Loucy (cell line): ENCODE measurements around the gene VAMP4.
A peak's percentile ranks its signal among the peaks of the same experiment; 100 is the strongest.
"Not testable (repeated sequence)": the region's sequence is repeated elsewhere in the genome, so short reads cannot be mapped to it uniquely, and the experiment has no call there.

Experiments
- H2AFZ ChIP-seq: fragments of 200-600 bp; sonication (generic); 2 replicates; pipeline ENCODE4 v1.6.0; 2016; ENCODE audit warnings: antibody characterized with exemption, mild to moderate bottlenecking, low read length, moderate library complexity
- H3F3A ChIP-seq: fragments of 200-600 bp; 2 replicates; pipeline ENCODE4 v1.6.0; 2016; ENCODE audit warnings: antibody characterized with exemption, low read depth, mild to moderate bottlenecking
- H3K27me3 ChIP-seq: fragments of 200-600 bp; sonication (generic); 2 replicates; pipeline ENCODE4 v1.6.1; 2014; ENCODE audit warnings: low read length, mild to moderate bottlenecking; ENCODE audit not compliant: insufficient read depth, poor library complexity, severe bottlenecking
- H3K36me3 ChIP-seq: fragments of 200-600 bp; sonication (generic); 2 replicates; pipeline ENCODE4 v1.6.1; 2016; ENCODE audit warnings: low read length; ENCODE audit not compliant: insufficient read depth
- H3K4me1 ChIP-seq: fragments of 200-600 bp; sonication (generic); 2 replicates; pipeline ENCODE4 v1.5.1; 2014; ENCODE audit warnings: low read length, mild to moderate bottlenecking; ENCODE audit not compliant: insufficient read depth, poor library complexity, severe bottlenecking
- H3K4me2 ChIP-seq: fragments of 200-600 bp; sonication (generic); 2 replicates; pipeline ENCODE4 v1.6.0; 2014; ENCODE audit warnings: antibody characterized with exemption, low read length, low read depth, mild to moderate bottlenecking; ENCODE audit not compliant: poor library complexity, severe bottlenecking
- H3K4me3 ChIP-seq: fragments of 200-600 bp; sonication (generic); 2 replicates; pipeline ENCODE4 v1.5.1; 2014; ENCODE audit warnings: low read length, mild to moderate bottlenecking, mixed read lengths; ENCODE audit not compliant: poor library complexity, severe bottlenecking
- H3K79me2 ChIP-seq: fragments of 200-600 bp; sonication (generic); 2 replicates; pipeline ENCODE4 v1.6.1; 2014; ENCODE audit warnings: low read length; ENCODE audit not compliant: insufficient read depth
- H3K9ac ChIP-seq: fragments of 200-600 bp; sonication (generic); 2 replicates; pipeline ENCODE4 v1.6.0; 2014; ENCODE audit warnings: mild to moderate bottlenecking, low read depth, low read length, moderate library complexity; ENCODE audit not compliant: poor library complexity, severe bottlenecking
- H3K9me2 ChIP-seq: fragments of 200-600 bp; sonication (generic); replicated peaks from 2 replicates; pipeline ENCODE4 v1.6.1; 2016; ENCODE audit warnings: low read depth, low read length, mixed read lengths
- H3K9me3 ChIP-seq: fragments of 200-600 bp; sonication (generic); 2 replicates; pipeline ENCODE4 v1.6.1; 2014; ENCODE audit warnings: mild to moderate bottlenecking, antibody characterized with exemption, low read length, low read depth; ENCODE audit not compliant: insufficient read depth
- H4K20me1 ChIP-seq: fragments of 200-600 bp; sonication (generic); 2 replicates; pipeline ENCODE4 v1.6.0; 2014; ENCODE audit warnings: antibody characterized with exemption, low read length, mild to moderate bottlenecking; ENCODE audit not compliant: insufficient read depth, poor library complexity, severe bottlenecking
- CTCF ChIP-seq: fragments of 200-600 bp; sonication (generic); conservative IDR thresholded peaks from 2 replicates; pipeline ENCODE4 v1.5.1; 2014; ENCODE audit warnings: mild to moderate bottlenecking, antibody characterized with exemption, low read length
- EZH2phosphoT487 ChIP-seq: fragments of 200-600 bp; IDR thresholded peaks from 2 replicates; pipeline ENCODE4 v1.6.1; 2018; ENCODE audit warnings: antibody characterized with exemption, mild to moderate bottlenecking, moderate library complexity, borderline replicate concordance

VAMP4 gene

GRCh38 chr1:171661076-171661650, 80.7 kb downstream of the VAMP4 start:
- no peak overlapping the region for H3K4me2 ChIP-seq

GRCh38 chr1:171656206-171656605, 85.7 kb downstream of the VAMP4 start:
- H3K9ac ChIP-seq, H3K36me3 ChIP-seq, H3K27me3 ChIP-seq, H3K79me2 ChIP-seq, H3K4me1 ChIP-seq, H4K20me1 ChIP-seq, H3F3A ChIP-seq, H3K9me3 ChIP-seq, H3K9me2 ChIP-seq, H3K4me2 ChIP-seq, H3K4me3 ChIP-seq: not testable (repeated sequence)
- H2AFZ ChIP-seq = 0 out of 2 replicates have a peak overlapping the region, but pooled peaks have one; percentile 55

More at GRCh38 chr1:171661076-171661650, 80.7 kb downstream of the VAMP4 start:
- Histone ChIP-seq H3K4me3 (no peak overlapping the region), H3K27me3 (no peaks in the 10 kb centered on the region), H3K9me2 (no peaks in the 10 kb centered on the region), H3K9me3 (no peaks in the 10 kb centered on the region), H4K20me1 (no peaks in the 10 kb centered on the region), H2AFZ (peak overlapping the region; percentile 79), H3K9ac (no peak overlapping the region), H3K36me3 (no peaks in the 10 kb centered on the region), H3K4me1 (no peaks in the 10 kb centered on the region), H3K79me2 (no peaks in the 10 kb centered on the region), H3F3A (no peaks in the 10 kb centered on the region)
- TF ChIP-seq CTCF (no peak), EZH2phosphoT487 (no peak)

- H3K9me2 ChIP-seq = no peaks in the 10 kb centered on the region
- H3K9me3 ChIP-seq = no peaks in the 10 kb centered on the region
- H3F3A ChIP-seq = no peaks in the 10 kb centered on the region
- H3K27me3 ChIP-seq = no peaks in the 10 kb centered on the region
- H3K9ac ChIP-seq = no peak overlapping the region
- H4K20me1 ChIP-seq = no peaks in the 10 kb centered on the region
- no peak overlapping the region for H3K4me3 ChIP-seq
- H2AFZ ChIP-seq = peak overlapping the region; percentile 55; the same call in 1 of the 2 replicates
- TF ChIP-seq EZH2phosphoT487 (no peak), CTCF (no peak)
- no peaks in the 10 kb centered on the region for H3K79me2 ChIP-seq
- no peaks in the 10 kb centered on the region for H3K4me1 ChIP-seq
- H3K36me3 ChIP-seq = no peaks in the 10 kb centered on the region
- no peak overlapping the region for H3K4me2 ChIP-seq
Observed at GRCh38 chr1:171655746-171656116, 86.1 kb downstream of the VAMP4 start.
